Right lobe of liver (tissue), 6 donors: ENCODE results near the gene EPGN. TPM values are rescaled to one million over a fixed set of nuclear protein-coding genes. Genes with fewer than 3 reads are reported as not detected.

Experiments
- ATAC-seq, 4 donors: fragments of 200-7000 bp; cut with Tn5 transposase; one replicate each; pipeline ENCODE4 v1.9.1; 2020; ENCODE audit warnings: mild to moderate bottlenecking in 4 of 4, moderate library complexity in 4 of 4
- DNase-seq, 3 donors: peaks; one replicate each; pipeline ENCODE4 v3.0.0-alpha.2; 2020
- H3K27ac ChIP-seq, 3 donors: fragments of 200-600 bp; one replicate each; pipeline ENCODE4 v1.8.0; 2022
- H3K27me3 ChIP-seq, 2 donors: fragments of 200-600 bp; one replicate each; pipeline ENCODE4 v1.8.0; 2022
- H3K36me3 ChIP-seq, 4 donors: fragments of 200-600 bp; sonication (generic) in 1 of 4; one replicate each; pipeline versions ENCODE4 v1.5.1 to v1.8.0; 2017 to 2022; ENCODE audit warnings: control low read depth in 1 of 4
- H3K4me1 ChIP-seq, 4 donors: fragments of 200-600 bp; sonication (generic) in 1 of 4; one replicate each; pipeline versions ENCODE4 v1.5.1 to v1.8.0; 2017 to 2022; ENCODE audit warnings: control low read depth in 1 of 4
- H3K4me3 ChIP-seq, 3 donors: fragments of 200-600 bp; one replicate each; pipeline ENCODE4 v1.8.0; 2022
- H3K9me3 ChIP-seq, 4 donors: fragments of 200-600 bp; sonication (generic) in 1 of 4; one replicate each; pipeline versions ENCODE4 v1.5.1 to v1.8.0; 2017 to 2022; ENCODE audit warnings: control low read depth in 1 of 4
- POLR2A ChIP-seq: fragments of 450-650 bp; IDR thresholded peaks from one replicate; pipeline ENCODE4 v1.6.1; 2017; ENCODE audit warnings: antibody characterized with exemption, mild to moderate bottlenecking
- WGBS: methylation state at CpG from one replicate; pipeline ENCODE4 v1.1.6; 2018; ENCODE audit warnings: low coverage, low lambda C conversion rate; ENCODE audit not compliant: insufficient coverage; ENCODE audit errors: missing lambda C conversion rate; 5-methylcytosine and 5-hydroxymethylcytosine counted together
- intact Hi-C, 2 donors: fragments of 100-400 bp; cut with DNase I; formaldehyde crosslinking; loops; one replicate each; pipeline versions ENCODE4 v1.11.2 to v1.14.1; 2022
- total RNA-seq, 6 experiments: library from RNA; depleted of rRNA in 2 of 6; stranded (reverse); fragments of >200 nt in 2 of 6; fragmentation: NEBNext Ultra II Directional in 3 of 6; extraction: Animal tissue kit (Norgen Biotek cat#: 25700) in 3 of 6; gene quantifications; one replicate each; pipeline versions ENCODE4 v1.1.0 to v1.2.4, GENCODE V29; 2016 to 2023
- TF ChIP-seq, protein P1 (sequence below), 4 donors: fragments of 200-600 bp in 3 of 4; fragments of 450-650 bp in 1 of 4; IDR thresholded peaks; one replicate each; pipeline versions ENCODE4 v1.5.1 to v1.8.0; 2016 to 2022; ENCODE audit warnings: antibody characterized with exemption in 4 of 4, mild to moderate bottlenecking in 2 of 4
- donor health status: DM: no; HTN: yes; CAD: no.
- donor health status: DM: no; HTN: no; CAD: no.
- donor health status: DM: no; HTN: no; CAD: no.
- donor health status: DM: no; HTN: yes; CAD: no.
- donor health status: DM: no; HTN: yes; CAD: no.

EPGN gene
- total RNA-seq, 6 experiments from 2014 or later: not detected

DNA sequence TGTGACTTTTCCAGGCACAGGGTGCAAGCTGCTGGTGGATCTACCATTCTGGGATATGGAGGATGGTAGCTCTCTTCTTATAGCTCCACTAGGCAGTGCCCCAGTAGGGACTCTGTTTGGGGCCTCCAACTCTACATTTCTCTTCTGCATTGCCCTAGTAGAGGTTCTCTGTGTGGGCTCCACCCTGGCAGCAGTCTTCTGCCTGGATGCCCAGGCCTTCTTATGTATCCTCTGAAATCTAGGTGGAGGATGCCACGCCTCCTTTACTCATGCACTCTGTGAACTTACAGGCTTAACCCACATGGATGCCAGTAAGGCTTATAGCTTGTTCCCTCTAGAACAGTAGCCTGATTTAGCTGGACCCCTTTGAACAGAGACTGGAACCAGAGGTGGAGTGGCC, 35.8 kb downstream of the EPGN start:
- intact Hi-C loops: no loop called here
- Histone ChIP-seq H3K27ac (no peak overlapping the region), H3K4me3 (no peak overlapping the region), H3K4me1 (no peaks in the 10 kb centered on the region), H3K36me3 (no peaks in the 10 kb centered on the region), H3K27me3 (no peaks in the 10 kb centered on the region), H3K9me3 (no peaks in the 10 kb centered on the region)
- DNase-seq (no peak), ATAC-seq (no peak)
- WGBS: 43% methylated on average over 1 of the region's 1 CpG
- TF ChIP-seq POLR2A: no peak
- TF ChIP-seq, protein P1, sequence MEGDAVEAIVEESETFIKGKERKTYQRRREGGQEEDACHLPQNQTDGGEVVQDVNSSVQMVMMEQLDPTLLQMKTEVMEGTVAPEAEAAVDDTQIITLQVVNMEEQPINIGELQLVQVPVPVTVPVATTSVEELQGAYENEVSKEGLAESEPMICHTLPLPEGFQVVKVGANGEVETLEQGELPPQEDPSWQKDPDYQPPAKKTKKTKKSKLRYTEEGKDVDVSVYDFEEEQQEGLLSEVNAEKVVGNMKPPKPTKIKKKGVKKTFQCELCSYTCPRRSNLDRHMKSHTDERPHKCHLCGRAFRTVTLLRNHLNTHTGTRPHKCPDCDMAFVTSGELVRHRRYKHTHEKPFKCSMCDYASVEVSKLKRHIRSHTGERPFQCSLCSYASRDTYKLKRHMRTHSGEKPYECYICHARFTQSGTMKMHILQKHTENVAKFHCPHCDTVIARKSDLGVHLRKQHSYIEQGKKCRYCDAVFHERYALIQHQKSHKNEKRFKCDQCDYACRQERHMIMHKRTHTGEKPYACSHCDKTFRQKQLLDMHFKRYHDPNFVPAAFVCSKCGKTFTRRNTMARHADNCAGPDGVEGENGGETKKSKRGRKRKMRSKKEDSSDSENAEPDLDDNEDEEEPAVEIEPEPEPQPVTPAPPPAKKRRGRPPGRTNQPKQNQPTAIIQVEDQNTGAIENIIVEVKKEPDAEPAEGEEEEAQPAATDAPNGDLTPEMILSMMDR (IDR thresholded peaks at IDR 0.05): no peak

- DNase-seq (no peak), ATAC-seq (no peak)
- Histone ChIP-seq H3K27ac (no peak overlapping the region), H3K9me3 (no peaks in the 10 kb centered on the region), H3K27me3 (no peaks in the 10 kb centered on the region), H3K36me3 (no peaks in the 10 kb centered on the region), H3K4me3 (no peak overlapping the region), H3K4me1 (no peaks in the 10 kb centered on the region)
- TF ChIP-seq, protein P1 (IDR thresholded peaks at IDR 0.05): no peak
- no peak for TF ChIP-seq POLR2A
- 39% methylated on average over 4 of the region's 4 CpGs for WGBS
- intact Hi-C loops: no loop called here
Measured at GRCh38 chr4:74353858-74354257, 45.6 kb downstream of the EPGN start.

DNA sequence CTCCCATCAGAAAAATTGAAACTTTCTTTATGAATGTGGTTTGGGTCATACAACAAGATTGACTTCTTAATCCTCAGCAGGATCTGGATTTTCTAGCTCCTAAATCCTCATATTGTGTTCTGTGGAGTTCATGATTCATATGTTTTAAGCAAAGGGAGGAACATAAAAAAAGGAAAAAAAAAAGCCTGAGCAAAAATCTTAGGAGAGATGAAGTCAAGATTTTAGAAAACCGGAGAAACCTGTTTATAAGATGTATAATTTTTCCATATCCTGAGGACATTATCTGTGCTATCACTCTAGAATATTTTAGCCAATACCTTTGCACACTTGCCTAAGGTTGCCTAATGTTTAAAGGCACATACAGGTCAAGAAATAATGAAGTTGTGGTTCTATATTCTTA, 49.7 kb downstream of the EPGN start:
- ATAC-seq (no peak), DNase-seq (no peak)
- Histone ChIP-seq H3K4me1 (no peaks in the 10 kb centered on the region), H3K36me3 (no peaks in the 10 kb centered on the region), H3K4me3 (no peak overlapping the region), H3K27ac (no peak overlapping the region), H3K9me3 (no peaks in the 10 kb centered on the region), H3K27me3 (no peaks in the 10 kb centered on the region)
- intact Hi-C loops: no loop called here
- no peak for TF ChIP-seq POLR2A
- TF ChIP-seq, protein P1 (IDR thresholded peaks at IDR 0.05): no peak
- 62% methylated on average over 1 of the region's 1 CpG for WGBS

- intact Hi-C loops: no loop called here
- WGBS: 59% methylated on average over 4 of the region's 4 CpGs
- no peak for TF ChIP-seq POLR2A
- TF ChIP-seq, protein P1 (IDR thresholded peaks at IDR 0.05): no peak
Measured at GRCh38 chr4:74361671-74362070, 53.4 kb downstream of the EPGN start.

GRCh38 chr4:74362347-74362746, 54.1 kb downstream of the EPGN start:
- WGBS: 86% methylated on average over 3 of the region's 3 CpGs
- H3K9me3 ChIP-seq: no peaks in the 10 kb centered on the region

More at GRCh38 chr4:74361671-74362070, 53.4 kb downstream of the EPGN start:
- ATAC-seq (no peak), DNase-seq (no peak)
- no peaks in the 10 kb centered on the region for H3K36me3 ChIP-seq
- peaks cover 0 to 12% of the 10 kb centered on the region in 2 donors for H3K27me3 ChIP-seq
- H3K4me3 ChIP-seq: no peak overlapping the region
- H3K9me3 ChIP-seq: no peaks in the 10 kb centered on the region
- H3K27ac ChIP-seq: no peak overlapping the region
- H3K4me1 ChIP-seq: peaks cover 0 to 6% (median 0%) of the 10 kb centered on the region in 4 donors

More at GRCh38 chr4:74362347-74362746, 54.1 kb downstream of the EPGN start:
- peaks cover 0 to 6% (median 0%) of the 10 kb centered on the region in 4 donors for H3K4me1 ChIP-seq
- peaks cover 0 to 16% of the 10 kb centered on the region in 2 donors for H3K27me3 ChIP-seq
- no peak overlapping the region for H3K4me3 ChIP-seq
- no peak for TF ChIP-seq POLR2A
- TF ChIP-seq, protein P1 (IDR thresholded peaks at IDR 0.05): no peak
- no peaks in the 10 kb centered on the region for H3K36me3 ChIP-seq
- no peak overlapping the region for H3K27ac ChIP-seq
- no peak for DNase-seq
- no peak for ATAC-seq
- intact Hi-C loops: no loop called here
